Epidermal melanocyte (primary cell): Measurements from ENCODE around the gene PIK3R1.

ENCODE experiments used
- DNase-seq: peaks from one replicate; pipeline ENCODE4 v3.0.0; 2011; ENCODE audit warnings: low spot score; ENCODE audit not compliant: insufficient read length

The PIK3R1 gene

DNA sequence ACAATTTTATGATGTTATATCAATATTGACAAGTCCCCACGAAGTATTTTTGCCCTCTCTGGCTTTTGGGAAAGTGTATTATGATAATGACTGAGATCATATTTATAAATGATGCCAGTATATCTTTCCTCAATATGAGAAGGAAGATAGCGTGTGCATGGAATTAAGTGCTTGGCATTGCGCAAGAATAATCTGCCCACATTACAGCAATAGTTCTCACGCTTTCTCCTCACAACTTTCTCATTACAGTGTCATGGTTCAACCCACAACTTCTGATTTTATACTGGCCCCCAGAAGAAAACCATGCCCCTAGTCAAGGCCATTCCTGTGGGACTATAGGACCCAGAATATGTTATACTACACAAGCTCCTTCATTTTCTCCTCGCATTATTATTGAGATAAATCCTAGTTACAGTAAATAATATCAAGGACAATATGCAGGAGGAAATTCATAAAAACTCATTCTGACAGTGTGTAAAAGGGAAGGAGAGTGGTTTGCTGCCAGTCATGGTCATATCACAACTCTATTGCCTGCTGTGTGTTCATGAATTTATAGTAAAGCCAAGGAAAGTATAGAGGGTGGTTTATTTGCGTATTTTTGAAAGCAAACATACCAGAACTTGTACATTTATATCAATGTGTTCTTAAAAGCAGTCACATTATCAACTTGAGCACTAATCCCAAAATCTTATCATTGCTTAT is 114.1 kb downstream of the PIK3R1 start:
- no peak for DNase-seq

DNA sequence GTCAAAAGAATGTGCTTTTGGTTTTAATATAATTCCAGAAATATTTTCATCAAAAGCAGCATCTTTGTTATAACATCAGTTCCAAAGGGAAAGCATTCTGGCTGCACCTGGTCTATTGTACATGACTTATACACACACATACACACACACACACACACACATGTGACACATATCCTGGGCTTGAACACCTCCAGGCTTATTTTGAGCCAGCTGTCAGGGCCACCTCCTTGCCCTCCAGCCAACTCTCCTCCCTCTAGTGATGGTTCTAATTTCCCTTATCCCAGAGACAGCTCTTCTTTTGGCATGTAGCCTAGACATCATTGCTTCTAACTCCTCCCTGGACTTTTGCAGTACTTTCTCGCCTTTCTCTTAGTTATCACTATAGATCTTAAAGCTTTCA is 115.0 kb downstream of the PIK3R1 start:
- DNase-seq = no peak

DNA sequence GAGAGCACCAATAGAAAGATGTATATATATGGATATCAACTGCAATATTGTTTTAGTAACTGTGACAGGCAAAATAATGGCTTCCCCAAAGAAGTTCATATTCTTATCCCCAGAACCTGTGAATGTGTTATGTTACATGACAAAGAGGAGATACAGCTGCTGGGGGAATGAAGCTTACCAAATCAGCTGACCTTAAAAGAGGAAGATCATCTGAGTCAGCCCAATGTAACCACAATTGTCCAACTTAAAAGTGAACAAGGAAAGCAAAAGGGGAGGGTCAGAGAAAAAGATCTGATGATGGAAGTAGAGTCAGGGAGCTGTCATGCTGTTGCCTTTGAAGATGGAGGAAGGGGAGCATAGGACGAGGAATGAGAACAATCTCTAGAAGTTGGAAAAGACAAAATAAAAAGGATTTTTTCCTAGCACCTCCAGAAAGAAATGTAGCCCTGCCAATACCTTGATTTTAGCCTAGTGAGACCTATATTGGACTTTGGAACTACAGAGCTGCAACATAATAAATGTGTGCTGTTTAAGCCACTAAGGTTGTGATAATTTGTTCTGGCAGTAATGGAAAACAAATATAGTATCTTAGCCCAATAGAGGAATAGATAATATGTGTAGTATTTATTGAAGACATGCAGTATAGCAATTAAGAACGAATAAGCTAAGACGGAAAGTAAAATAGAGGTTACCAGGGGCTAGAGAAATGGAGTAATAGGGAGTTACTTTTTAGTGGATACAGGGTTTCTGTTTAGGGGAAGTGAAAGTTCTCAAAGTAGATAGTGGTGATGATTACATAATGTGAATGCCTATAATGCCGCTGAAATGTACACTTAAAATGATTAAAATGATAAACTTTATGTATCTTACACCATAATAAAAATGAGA is 115.9 kb downstream of the PIK3R1 start:
- DNase-seq = no peak

DNA sequence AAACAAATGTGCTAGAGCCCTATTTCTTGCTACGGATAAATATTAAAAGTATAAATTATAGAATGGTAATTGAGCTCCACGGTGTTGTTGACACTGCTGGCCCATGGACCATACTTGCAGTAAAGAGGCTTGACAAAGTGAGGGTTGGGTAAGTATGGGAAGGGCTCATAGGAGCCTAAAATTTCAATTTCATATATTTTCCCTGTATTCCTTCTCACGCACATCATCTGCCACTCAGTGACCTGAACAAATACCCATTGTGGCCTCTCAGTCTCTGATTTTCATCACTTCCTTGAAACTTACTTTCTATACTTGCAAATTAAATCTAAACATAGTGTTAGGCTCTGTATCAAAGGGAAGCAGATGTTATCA is 116.5 kb downstream of the PIK3R1 start:
- DNase-seq = no peak

DNA sequence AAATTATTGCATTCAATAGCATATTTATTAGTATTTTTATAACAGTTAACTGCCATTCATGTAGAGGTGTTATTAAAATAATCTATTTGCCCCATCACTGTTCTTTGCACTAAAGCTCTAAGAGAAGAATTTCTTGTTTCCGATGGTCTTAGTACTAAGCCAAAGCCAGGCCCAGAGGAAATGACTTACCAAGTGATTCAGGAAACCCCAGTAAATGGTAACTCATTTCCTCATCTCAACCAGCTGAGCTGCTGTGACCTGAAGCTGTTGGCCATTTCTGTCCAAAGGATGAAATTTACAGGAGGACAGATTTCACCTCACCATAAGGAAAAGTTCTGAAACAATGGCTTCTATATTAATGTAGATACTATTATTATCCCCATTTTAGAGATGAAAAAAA is 117.0 kb downstream of the PIK3R1 start:
- DNase-seq = no peak

DNA sequence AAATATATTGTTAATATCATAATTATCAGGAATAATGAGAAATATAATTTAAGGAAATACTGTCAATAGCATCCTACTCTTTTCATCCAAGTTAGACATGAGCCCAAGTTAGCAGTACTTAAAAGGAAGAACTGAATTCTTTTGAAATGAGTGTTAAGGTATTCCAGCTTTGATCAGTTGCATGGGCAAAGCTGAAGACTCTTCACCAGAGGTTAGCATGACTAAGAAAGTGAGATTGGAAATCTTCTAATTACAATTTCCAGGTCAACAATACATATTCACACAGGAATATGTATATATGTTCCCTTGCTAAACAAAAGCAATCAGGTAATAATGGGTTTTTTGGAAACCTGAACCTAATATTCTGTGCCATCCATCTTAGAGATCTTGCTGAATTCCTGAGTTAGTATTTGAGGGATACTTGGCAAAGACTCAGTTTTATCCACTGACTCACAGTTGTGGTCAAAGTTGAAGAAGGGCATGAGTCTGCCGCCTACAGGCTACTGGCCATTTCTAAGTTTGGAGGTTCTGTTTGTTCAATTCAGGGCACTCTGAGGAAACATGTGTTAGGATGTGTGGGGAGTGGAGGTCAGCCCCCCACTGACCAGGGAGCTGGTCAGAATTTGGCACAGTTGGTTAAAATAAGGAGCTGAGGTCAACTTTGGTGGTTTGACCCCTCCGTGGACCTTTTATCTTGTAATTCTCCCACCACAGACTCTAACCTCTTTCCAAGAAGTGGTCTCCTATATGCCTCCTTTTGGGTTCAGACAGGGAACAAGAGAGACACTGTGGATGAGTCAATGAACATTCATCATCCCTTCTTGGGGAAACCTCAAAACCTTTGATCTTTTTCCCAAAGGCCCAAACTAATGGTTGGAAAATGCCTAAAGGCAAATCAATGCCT is 118.3 kb downstream of the PIK3R1 start:
- no peak for DNase-seq

DNA sequence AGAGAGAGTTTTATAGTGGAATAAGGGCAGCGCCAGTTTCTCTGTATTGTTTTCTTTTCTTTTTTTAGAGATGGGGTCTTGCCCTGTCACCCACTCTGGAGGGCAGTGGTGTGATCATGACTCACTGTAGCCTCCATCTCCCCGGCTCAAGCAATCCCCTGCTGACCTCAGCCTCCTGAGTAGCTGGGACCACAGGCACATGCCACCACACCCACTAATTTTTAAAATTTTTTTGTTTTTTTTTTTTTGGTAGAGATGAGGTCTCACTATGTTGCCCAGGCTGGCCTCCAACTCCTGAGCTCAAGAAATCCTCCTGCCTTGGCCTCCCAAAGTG is 119.0 kb downstream of the PIK3R1 start:
- no peak for DNase-seq

DNA sequence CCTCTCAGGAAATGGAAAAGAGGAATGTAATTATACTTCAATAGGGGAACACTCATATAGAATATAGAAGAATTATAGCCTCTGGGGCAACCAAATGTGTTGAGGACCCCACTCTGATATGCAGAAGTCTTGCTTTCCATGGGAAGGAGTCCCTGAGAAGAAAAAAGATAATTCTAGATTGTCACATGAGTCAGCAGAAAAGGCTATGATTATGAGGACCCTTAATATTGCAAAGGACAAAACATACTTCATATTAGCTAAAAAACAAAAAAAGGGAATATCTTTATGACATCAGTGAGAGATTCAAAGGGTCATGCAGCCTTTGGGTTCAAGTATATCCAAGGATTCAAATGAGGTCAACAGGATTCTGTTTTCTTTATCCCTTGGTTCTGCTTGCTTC is 119.5 kb downstream of the PIK3R1 start:
- no peak for DNase-seq

DNA sequence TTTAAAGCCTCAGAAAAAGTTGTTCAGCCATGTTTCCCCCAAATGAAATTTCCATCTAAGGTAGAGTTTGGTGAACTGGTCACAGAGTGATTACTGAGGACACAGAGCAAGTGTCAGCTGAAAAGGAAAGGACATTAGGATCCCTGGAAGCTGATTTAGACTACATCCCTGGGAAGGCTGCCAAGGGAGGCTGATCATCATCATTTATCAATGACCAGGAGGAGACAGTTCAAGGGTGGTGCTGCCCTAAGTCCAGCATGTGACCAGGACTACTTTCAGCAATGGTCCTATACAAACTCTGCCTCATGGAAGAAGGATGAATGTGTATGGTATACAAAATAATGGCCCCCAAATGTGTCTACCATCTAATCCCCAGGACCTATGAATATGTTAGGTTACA is 120.6 kb downstream of the PIK3R1 start:
- DNase-seq = no peak

DNA sequence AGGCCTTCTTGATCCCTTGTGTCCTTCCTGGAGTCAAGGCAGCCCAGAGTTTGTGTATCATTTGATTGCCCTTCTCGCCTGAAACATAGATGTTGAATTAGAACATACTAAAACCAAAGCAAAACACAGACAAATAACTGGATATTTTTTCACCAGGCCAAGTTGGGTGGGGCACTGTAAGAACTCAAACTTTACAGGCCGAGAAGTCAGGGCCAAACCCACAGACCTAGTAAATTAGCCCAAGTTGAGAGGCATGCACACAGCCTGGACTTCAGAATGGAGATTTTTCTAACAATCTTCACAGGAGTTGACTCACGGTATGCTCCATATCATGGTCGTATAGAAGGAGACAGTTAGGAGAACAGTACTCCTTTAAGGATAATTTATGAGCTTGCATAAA is 121.7 kb downstream of the PIK3R1 start:
- DNase-seq = no peak

DNA sequence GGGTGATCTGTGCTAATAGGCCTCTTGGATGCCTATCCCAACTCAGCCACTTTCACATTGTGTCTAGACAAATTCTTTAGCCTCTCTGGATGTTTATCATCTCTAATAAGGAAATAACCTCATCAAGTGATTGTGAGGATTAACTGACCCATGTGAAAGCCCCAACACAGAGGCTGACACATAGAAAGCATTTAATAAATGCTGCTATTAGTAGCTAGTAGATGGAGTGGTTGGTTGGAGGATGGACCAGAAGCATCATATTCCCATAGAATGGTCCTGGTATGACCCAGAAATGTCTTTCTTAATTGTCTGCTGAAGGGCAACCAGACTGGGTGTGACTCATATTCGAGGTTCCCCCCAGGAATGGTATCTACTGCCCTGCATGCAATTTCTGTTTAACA is 124.4 kb downstream of the PIK3R1 start:
- DNase-seq = no peak

DNA sequence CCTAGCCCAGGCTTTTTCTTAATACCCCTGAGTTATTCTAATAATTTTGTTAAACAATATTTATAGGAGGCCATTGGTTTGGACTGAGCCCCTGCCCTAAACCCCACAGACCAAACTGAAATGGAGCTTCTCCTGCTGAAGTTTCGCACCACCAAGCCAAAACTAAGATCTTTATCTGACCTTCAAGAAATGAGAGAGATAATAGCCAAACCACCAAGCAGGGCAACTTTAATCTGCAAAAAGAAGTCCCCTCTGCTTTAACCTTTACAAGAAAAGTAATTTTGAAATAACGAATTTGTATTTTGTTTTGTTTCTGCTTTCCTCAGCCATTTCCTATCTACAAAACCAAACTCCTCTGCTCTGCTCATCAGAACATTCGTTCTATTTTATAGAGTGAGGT is 125.5 kb downstream of the PIK3R1 start:
- DNase-seq = no peak

DNA sequence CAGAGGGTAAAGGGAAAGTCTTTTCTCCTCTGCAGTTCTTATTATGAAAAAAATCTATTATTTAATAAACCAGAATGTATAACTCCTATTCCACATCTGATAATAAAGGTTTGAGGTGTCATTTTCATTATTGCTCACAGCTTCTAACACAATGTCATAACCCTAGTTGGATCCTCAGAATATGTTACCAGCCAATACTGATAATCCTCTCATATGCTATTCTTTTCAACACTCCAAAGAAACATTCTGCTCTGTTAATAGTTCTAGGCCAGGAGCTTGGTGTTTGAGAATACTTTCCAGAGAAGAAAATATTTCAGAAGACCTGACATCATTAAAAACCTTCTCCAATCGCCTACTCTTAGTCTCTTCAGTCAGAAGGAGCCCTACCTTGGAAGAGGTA is 127.1 kb downstream of the PIK3R1 start:
- DNase-seq = no peak

DNA sequence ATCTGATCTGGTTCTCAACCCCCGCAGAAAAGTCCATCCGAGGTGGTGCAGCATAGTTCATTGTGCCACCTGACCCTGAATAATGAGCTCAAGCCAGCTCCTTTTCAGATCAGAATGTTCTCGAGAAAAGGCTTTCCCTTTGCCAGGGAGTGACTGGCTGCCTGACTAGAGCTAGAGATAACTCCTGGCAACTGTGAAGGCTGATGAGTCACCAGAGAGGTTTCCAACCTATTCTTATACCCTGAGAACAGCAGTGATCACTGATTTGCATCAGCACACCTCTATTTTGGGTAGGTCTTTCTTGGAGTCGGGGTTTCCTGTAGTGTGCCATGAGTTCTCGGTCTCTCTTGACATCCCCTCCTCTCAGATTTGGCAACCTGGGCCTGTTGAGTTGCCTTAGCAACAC is 127.9 kb downstream of the PIK3R1 start:
- DNase-seq = no peak

DNA sequence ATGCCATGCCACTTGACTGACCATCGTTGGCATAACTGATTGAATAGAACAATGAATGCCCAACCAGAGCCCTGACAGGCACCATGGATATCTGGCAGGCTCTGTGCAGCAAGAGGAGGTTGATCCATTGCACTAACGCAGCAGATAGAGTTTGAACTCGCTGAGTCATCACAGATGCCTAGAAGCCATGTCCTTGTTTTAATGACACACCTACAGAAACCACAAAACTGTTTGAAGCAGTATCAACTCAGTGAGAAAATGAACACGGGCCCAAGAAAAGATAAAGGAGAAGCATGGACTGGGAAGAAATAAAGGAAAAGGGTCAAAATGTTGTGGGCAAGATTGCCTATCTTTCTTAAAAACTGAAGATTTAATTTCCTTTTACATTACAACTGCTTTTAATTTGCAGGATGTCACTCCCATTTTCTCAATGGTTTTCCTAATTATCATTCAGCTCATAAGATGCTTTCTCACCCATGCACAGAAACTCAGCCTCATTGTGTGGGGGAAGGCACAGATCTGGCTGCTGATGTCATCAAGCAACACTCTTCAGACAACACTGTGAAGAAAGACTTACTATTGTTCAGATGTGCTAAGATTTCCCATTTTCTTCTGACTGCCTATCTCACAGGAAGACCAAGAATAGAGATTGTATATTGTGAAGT is 129.0 kb downstream of the PIK3R1 start:
- DNase-seq = no peak

DNA sequence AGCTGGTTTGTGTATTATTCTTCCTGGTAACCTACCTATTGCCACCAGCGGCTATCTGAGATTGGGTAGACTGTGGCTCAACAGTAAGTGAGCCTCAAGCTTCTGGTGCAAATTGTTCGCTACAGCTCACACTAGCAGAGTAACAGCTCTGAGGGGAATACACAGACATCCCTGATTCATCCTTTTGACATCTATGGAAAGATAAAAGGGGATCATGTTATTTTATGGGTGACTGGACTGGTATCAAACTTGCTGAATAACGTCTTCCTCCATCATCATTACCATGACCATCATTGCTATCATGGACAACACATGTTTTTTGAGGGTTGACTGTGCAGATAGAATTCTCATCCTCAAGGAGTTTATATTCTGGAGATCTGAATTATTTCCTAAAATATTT is 129.6 kb downstream of the PIK3R1 start:
- no peak for DNase-seq

DNA sequence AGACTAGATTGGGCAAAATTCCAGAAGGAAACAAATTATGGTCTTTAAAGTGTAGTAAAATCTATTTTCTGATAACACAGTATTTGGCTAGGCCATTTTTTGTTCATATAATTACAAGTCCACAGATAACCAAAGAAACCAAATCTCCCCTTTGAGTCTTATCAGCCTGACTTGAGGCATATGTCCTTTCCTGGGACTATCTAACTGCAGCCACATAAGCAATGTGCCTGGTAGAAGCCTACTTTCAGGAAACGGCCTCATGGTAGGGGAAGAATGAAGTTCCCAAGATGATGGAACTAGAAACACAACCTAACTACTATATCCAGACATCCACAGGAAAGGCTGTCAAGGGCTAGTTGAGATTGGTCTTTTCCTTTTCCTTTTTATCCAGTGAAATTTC is 130.0 kb downstream of the PIK3R1 start:
- DNase-seq = no peak

DNA sequence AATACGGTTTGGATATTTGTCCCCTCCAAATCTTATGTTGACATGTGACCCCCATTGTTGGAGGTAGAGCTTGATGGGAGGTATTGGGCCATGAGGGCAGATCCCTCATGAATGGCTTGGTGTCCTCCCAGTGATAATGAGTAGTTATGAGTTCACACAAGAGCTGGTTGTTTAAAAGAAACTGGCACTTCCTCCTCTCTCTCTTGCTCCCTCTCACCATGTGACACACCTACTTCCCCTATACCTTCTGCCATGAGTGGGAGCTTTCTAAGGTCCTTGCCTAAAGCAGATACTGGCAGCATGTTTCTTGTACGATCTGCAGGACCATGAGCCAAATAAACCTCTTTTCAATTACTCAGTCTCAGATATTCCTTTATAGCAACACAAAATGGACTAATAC is 132.0 kb downstream of the PIK3R1 start:
- no peak for DNase-seq

DNA sequence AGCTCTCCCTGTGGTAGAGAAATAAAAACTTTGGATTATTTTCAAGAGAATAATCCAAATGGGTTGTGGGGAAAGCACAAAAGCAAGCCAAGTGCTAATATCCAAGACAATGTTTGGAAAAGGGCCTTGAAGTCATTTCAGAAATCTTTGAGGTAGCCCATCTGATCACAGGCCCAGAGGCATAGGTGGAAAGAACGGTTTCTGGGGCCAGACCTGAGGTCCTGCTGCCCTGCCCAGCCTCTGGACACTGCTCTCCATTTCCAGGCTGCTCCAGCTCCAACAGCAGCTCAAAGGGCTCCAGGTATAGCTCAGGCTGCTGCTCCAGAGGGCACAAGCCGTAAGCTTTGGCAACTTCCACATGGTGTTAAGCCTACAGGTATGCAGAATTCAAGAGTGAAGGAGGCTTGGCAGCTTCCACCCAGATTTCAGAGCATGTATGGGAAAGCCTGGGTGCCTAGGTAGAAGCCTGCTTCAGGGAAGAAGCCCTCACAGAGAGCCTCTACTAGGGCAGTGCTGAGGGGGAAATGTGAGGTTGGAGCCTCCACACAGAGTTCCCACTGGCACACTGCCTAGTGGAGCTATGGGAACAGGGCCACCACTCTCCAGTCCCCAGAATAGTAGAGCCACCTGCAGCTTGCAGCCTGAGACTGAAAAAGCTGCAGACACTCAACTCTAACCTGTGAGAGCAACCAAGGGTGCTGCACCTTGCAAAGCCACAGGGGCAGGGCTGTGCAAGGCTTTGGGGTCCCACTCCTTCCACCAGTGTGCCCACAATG is 133.1 kb downstream of the PIK3R1 start:
- no peak for DNase-seq

DNA sequence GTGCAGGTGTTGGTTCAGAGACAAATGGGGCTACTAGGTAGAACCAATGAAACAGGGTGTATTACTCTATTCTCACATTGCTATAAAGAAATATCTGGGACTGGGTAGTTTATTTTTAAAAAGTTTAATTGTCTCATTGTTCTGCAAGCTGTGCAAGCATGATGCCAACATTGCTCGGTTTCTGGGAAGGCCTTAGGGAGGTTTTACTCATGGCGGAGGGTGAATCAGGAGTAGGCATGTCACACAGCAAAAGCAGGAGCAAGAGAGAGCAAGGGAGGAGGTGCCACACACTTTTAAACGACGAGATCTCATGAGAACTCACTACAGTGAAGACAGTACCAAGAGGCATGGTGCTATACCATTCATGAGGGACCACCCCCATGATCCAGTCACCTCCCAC is 134.6 kb downstream of the PIK3R1 start:
- no peak for DNase-seq
